T1000 (cell line): Measurements from ENCODE around the gene RASL12.
"Not testable (repeated sequence)": the region's sequence is repeated elsewhere in the genome, so short reads cannot be mapped to it uniquely, and the experiment has no call there.

Experiments used
- DNase-seq: peaks from one replicate; lab custom pipeline; 2025; ENCODE audit warnings: mixed read lengths; lab: John Stamatoyannopoulos, UW

The RASL12 gene

GRCh38 chr15:65056106-65056505 lies 11.7 kb downstream of the RASL12 start:
- no peak for DNase-seq

GRCh38 chr15:65055201-65055870 lies 12.5 kb downstream of the RASL12 start:
- DNase-seq = no peak

- DNase-seq = peak; percentile 16
Observed at GRCh38 chr15:65054333-65055200, 13.2 kb downstream of the RASL12 start.

- DNase-seq = no peak
Observed at GRCh38 chr15:65052956-65053355, 14.8 kb downstream of the RASL12 start.

GRCh38 chr15:65051266-65051665 lies 16.5 kb downstream of the RASL12 start:
- no peak for DNase-seq

- no peak for DNase-seq
Observed at GRCh38 chr15:65050270-65050669, 17.5 kb downstream of the RASL12 start.

- DNase-seq = peak; percentile 82
Observed at GRCh38 chr15:65049418-65049840, 18.4 kb downstream of the RASL12 start.

- DNase-seq = no peak
Observed at GRCh38 chr15:65048241-65048640, 19.6 kb downstream of the RASL12 start.

- DNase-seq = no peak
Observed at GRCh38 chr15:65044724-65045481, 22.9 kb downstream of the RASL12 start, which contains the start of gene SLC51B. SLC51B (plus strand) TSS chr15:65045387; CDS start chr15:65050005, 4,618 bp downstream.

GRCh38 chr15:65044218-65044617 lies 23.6 kb downstream of the RASL12 start:
- not testable (repeated sequence) for DNase-seq

- DNase-seq = no peak
Observed at GRCh38 chr15:65042776-65043327, 24.9 kb downstream of the RASL12 start.

GRCh38 chr15:65041787-65042186 lies 26.0 kb downstream of the RASL12 start:
- no peak for DNase-seq

- DNase-seq = no peak
Observed at GRCh38 chr15:65040461-65040860, 27.3 kb downstream of the RASL12 start.

GRCh38 chr15:65038836-65039235 lies 29.0 kb downstream of the RASL12 start:
- DNase-seq = no peak

- no peak for DNase-seq
Observed at GRCh38 chr15:65038428-65038827, 29.4 kb downstream of the RASL12 start.

GRCh38 chr15:65037309-65037708 lies 30.5 kb downstream of the RASL12 start:
- DNase-seq = no peak

GRCh38 chr15:65034719-65035118 lies 33.1 kb downstream of the RASL12 start:
- DNase-seq = no peak

GRCh38 chr15:65033659-65034269 lies 34.0 kb downstream of the RASL12 start:
- DNase-seq = no peak

GRCh38 chr15:65032801-65033537 lies 34.8 kb downstream of the RASL12 start:
- no peak for DNase-seq

- no peak for DNase-seq
Observed at GRCh38 chr15:65029736-65030208, 38.0 kb downstream of the RASL12 start.
